Measurements from ENCODE around the gene MRPL58. TPM values are rescaled to one million over a fixed set of nuclear protein-coding genes. Genes with fewer than 3 reads are reported as not detected.
"Not testable (repeated sequence)": the region's sequence is repeated elsewhere in the genome, so short reads cannot be mapped to it uniquely, and the experiment has no call there.

Gene MRPL58
- total and polyA plus RNA-seq, 2 experiments from 2014 or later, result 29.8 to 39.3 TPM

DNA sequence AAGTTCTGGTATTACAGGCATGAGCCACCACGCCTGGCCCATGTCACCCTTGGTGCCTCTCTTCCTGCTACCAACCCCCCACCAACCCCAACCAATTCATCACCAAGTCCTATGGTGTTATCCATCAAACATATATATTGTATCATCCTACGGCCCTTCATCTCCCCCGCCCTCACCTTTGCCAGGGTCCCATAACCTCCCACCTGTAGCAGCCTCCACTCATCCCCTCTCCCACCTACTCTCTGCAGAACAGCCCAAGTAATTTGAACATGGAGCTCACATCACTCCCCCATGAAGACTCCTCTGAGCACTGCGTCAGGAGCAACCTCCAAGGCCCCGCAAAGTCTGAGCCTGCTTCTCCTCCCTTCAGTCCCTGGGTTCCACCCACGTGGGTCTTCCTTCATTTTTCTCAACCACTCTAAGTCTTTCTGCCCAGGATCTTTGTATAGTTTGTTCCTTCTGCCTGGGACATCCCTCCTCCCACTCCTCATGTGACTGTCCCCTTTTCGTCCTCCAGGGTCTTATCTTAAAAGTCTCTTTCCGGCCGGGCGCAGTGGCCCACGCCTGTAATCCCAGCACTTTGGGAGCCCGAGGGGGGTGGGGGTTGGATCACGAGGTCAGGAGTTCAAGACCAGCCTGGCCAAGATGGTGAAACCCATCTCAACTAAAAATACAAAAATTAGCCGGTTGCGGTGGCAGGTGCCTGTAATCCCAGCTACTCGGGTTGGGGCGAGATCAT is 32.9 kb upstream of the MRPL58 start:
- H3K27ac ChIP-seq, result no peak overlapping the region
- no peaks in the 10 kb centered on the region for H3K36me3 ChIP-seq (replicated peaks; ENCODE audit: insufficient read depth, low read depth)
- no peak overlapping the region for H3K4me2 ChIP-seq
- H3K9me3 ChIP-seq (ENCODE audit: low read depth), result no peaks in the 10 kb centered on the region
- H3K79me2 ChIP-seq, result peaks cover 5% of the 10 kb centered on the region
- no peak overlapping the region for H3K4me3 ChIP-seq
- H2AFZ ChIP-seq, result no peak overlapping the region
- H3K9me2 ChIP-seq (replicated peaks; ENCODE audit: insufficient read depth), result no peaks in the 10 kb centered on the region
- H4K20me1 ChIP-seq (ENCODE audit: insufficient read depth, poor library complexity, severe bottlenecking), result no peaks in the 10 kb centered on the region
- 80% methylated on average over 17 of the region's 17 CpGs for WGBS (ENCODE audit: low lambda C conversion rate, missing lambda C conversion rate)
- DNase-seq (ENCODE audit: low spot score), result no peak
- peaks cover 6% of the 10 kb centered on the region for H3K4me1 ChIP-seq (ENCODE audit: insufficient read depth)
- TF ChIP-seq, protein P1, sequence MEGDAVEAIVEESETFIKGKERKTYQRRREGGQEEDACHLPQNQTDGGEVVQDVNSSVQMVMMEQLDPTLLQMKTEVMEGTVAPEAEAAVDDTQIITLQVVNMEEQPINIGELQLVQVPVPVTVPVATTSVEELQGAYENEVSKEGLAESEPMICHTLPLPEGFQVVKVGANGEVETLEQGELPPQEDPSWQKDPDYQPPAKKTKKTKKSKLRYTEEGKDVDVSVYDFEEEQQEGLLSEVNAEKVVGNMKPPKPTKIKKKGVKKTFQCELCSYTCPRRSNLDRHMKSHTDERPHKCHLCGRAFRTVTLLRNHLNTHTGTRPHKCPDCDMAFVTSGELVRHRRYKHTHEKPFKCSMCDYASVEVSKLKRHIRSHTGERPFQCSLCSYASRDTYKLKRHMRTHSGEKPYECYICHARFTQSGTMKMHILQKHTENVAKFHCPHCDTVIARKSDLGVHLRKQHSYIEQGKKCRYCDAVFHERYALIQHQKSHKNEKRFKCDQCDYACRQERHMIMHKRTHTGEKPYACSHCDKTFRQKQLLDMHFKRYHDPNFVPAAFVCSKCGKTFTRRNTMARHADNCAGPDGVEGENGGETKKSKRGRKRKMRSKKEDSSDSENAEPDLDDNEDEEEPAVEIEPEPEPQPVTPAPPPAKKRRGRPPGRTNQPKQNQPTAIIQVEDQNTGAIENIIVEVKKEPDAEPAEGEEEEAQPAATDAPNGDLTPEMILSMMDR (IDR thresholded peaks at IDR 0.05; ENCODE audit: poor library complexity), result no peak
- TF ChIP-seq EZH2 (IDR thresholded peaks at IDR 0.05; ENCODE audit: borderline replicate concordance) (no peak), EZH2phosphoT487 (IDR thresholded peaks at IDR 0.05; ENCODE audit: low read depth, severe bottlenecking, unreplicated experiment) (no peak)
- peaks cover 2% of the 10 kb centered on the region for H3K27me3 ChIP-seq

DNA sequence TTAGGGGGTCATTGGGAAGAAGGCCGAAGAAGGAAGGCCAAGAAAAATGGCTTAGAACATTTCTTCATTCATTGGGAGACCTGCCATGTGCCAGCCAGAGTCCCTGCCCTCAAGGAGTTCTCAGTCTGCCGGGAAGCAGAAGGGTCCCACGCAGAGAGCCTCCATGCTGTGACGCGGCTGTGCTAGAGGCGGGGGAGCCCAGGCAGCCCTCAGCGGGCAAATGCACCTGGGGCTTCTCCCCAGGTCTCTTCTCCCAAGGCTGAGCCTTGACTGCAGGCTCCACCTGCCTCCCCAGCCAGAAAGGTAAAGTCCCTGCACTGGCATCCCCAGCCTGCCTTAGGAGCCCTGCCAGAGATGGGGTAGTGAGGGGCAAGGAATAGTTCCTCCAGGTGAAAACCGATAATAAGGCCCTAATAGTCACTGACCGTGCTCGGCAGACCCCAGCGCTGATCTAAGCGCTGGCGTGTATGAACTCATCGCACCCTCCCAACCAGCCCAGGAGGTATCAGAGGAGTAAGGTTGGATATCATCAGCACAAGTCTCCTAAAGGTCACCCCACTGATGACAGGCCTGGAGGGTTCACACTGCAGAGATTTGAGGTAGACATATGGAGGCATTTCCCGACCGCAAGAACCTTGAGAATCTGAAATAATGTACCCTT is 31.0 kb upstream of the MRPL58 start:
- no peaks in the 10 kb centered on the region for H3K36me3 ChIP-seq (replicated peaks; ENCODE audit: insufficient read depth, low read depth)
- peak overlapping the region; percentile 54 for H3K4me3 ChIP-seq
- H3K27me3 ChIP-seq, result no peaks in the 10 kb centered on the region
- H3K79me2 ChIP-seq, result peaks cover 5% of the 10 kb centered on the region
- no peak for DNase-seq (ENCODE audit: low spot score)
- no peak for TF ChIP-seq EZH2 (IDR thresholded peaks at IDR 0.05; ENCODE audit: borderline replicate concordance)
- no peak for TF ChIP-seq EZH2phosphoT487 (IDR thresholded peaks at IDR 0.05; ENCODE audit: low read depth, severe bottlenecking, unreplicated experiment)
- TF ChIP-seq, protein P1 (IDR thresholded peaks at IDR 0.05; ENCODE audit: poor library complexity), result no peak
- H2AFZ ChIP-seq, result peak overlapping the region; percentile 82
- WGBS (ENCODE audit: low lambda C conversion rate, missing lambda C conversion rate), result 84% methylated on average over 16 of the region's 16 CpGs
- no peaks in the 10 kb centered on the region for H4K20me1 ChIP-seq (ENCODE audit: insufficient read depth, poor library complexity, severe bottlenecking)
- peaks cover 6% of the 10 kb centered on the region for H3K4me1 ChIP-seq (ENCODE audit: insufficient read depth)
- H3K27ac ChIP-seq, result peak overlapping the region; percentile 94
- H3K9me2 ChIP-seq (replicated peaks; ENCODE audit: insufficient read depth), result no peaks in the 10 kb centered on the region
- peak overlapping the region; percentile 87 for H3K4me2 ChIP-seq
- H3K9me3 ChIP-seq (ENCODE audit: low read depth), result no peaks in the 10 kb centered on the region

DNA sequence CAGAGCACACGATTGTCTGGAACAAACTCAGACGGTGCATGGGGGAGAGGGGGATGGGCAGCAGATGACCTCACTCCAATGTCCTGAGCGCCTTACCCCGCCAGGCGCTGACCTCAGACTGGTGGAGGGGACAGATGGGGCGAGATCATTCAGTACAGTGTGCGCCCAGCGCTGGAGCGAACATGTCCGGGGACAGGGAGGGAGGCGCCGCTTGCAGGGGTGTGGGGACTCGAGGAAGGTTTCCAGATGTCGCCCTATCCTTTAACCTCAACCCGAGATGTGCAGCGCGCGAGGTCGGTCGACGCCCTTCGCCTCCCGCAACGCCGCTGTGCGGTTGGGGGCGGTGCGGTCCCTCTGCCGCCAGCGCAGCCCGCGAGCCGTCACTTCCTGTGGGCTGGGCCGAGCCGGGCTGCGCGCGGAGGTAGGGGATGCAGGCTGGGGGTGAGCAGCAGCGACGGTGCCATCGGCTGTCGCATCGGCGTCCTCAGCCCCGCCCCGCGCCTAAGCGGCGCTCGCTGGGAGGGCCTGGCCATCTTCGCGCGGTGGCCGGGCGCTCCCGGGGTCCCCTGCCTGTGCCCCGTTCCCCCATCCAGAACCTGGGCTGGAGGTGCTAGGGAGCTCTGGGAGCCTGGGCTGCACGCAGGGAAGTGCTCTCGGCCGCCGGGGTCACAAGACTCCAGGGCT is 30.3 kb upstream of the MRPL58 start:
- H3K4me3 ChIP-seq, result peak overlapping the region; percentile 54
- no peaks in the 10 kb centered on the region for H3K27me3 ChIP-seq
- H2AFZ ChIP-seq, result peak overlapping the region; percentile 82
- H3K36me3 ChIP-seq (replicated peaks; ENCODE audit: insufficient read depth, low read depth), result no peaks in the 10 kb centered on the region
- H3K27ac ChIP-seq, result peak overlapping the region; percentile 94
- TF ChIP-seq, protein P1 (IDR thresholded peaks at IDR 0.05; ENCODE audit: poor library complexity), result no peak
- TF ChIP-seq EZH2 (IDR thresholded peaks at IDR 0.05; ENCODE audit: borderline replicate concordance) (no peak), EZH2phosphoT487 (IDR thresholded peaks at IDR 0.05; ENCODE audit: low read depth, severe bottlenecking, unreplicated experiment) (no peak)
- 1% methylated on average over 58 of the region's 61 CpGs for WGBS (ENCODE audit: low lambda C conversion rate, missing lambda C conversion rate)
- H3K9me3 ChIP-seq (ENCODE audit: low read depth), result no peaks in the 10 kb centered on the region
- peaks cover 12% of the 10 kb centered on the region for H3K4me1 ChIP-seq (ENCODE audit: insufficient read depth)
- H3K9me2 ChIP-seq (replicated peaks; ENCODE audit: insufficient read depth), result no peaks in the 10 kb centered on the region
- peaks cover 5% of the 10 kb centered on the region for H3K79me2 ChIP-seq
- peak; percentile 92 for DNase-seq (ENCODE audit: low spot score)
- no peaks in the 10 kb centered on the region for H4K20me1 ChIP-seq (ENCODE audit: insufficient read depth, poor library complexity, severe bottlenecking)
- peak overlapping the region; percentile 87 for H3K4me2 ChIP-seq

DNA sequence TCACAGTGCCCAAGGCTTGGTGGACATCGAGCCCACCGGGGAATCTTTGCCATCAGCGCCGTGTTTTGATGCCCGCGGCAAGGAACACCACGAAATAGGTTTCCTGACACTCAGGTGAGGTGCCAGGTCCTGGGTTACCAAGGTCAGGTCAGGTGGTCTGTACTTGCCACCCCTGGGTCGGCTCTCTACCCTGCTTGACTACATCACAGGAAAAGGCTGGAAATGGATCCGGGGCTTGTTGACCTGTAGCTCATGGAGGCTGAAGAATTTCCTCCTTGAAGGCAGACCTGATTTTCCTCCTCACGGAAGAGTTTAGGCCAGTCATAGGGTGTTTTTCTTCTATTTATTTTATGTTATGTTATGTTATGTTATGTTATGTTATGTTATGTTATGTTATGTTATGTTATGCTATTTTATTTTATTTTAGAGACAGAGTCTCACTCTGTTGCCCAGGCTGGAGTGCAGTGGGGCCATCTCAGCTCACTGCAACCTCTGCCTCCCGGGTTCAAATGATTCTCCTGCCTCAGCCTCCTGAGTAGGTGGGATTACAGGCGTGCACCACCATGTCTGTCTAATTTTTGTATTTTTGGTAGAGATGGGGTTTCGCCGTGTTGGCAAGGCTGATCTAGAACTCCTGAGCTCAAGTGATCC is 29.7 kb upstream of the MRPL58 start:
- Histone ChIP-seq H3K27ac (peak overlapping the region; percentile 94), H3K4me2 (peak overlapping the region; percentile 87), H3K4me3 (peak overlapping the region; percentile 54), H3K4me1 (ENCODE audit: insufficient read depth) (peaks cover 13% of the 10 kb centered on the region), H2AFZ (peak overlapping the region; percentile 82)
- DNase-seq (ENCODE audit: low spot score), result peak; percentile 27
- not testable (repeated sequence) for H3K9me3 ChIP-seq (ENCODE audit: low read depth); H3K36me3 ChIP-seq (replicated peaks; ENCODE audit: insufficient read depth, low read depth); H3K27me3 ChIP-seq; H3K79me2 ChIP-seq; H3K9me2 ChIP-seq (replicated peaks; ENCODE audit: insufficient read depth); H4K20me1 ChIP-seq (ENCODE audit: insufficient read depth, poor library complexity, severe bottlenecking)
- WGBS (ENCODE audit: low lambda C conversion rate, missing lambda C conversion rate), result 28% methylated on average over 14 of the region's 14 CpGs
